ENCODE data around the gene FOXP1. TPM values are rescaled to one million over a fixed set of nuclear protein-coding genes. Genes with fewer than 3 reads are reported as not detected.

FOXP1 gene
- total and polyA plus RNA-seq, 3 experiments from 2014 or later: 142 to 185 (median 147) TPM

- DNase-seq: peak in 1 of 5 donors; percentile 20
- no peaks in the 10 kb centered on the region for H3K9me3 Mint-ChIP-seq
- H3K36me3 Mint-ChIP-seq: peaks cover 0 to 35% (median 4%) of the 10 kb centered on the region in 3 donors
- Histone ChIP-seq H3K27ac (ENCODE audit: low read depth, low read length) (no peak overlapping the region), H3K9me3 (ENCODE audit: low read length) (no peaks in the 10 kb centered on the region), H3K36me3 (ENCODE audit: insufficient read depth, low read length) (no peaks in the 10 kb centered on the region), H3K4me1 (ENCODE audit: insufficient read depth, low read length) (peaks cover 68% of the 10 kb centered on the region), H3K4me3 (ENCODE audit: low read length) (no peak overlapping the region), H3K27me3 (ENCODE audit: insufficient read depth, low read length, poor library complexity, severe bottlenecking) (no peaks in the 10 kb centered on the region)
- POLR2A ChIA-PET: no interaction called here
- CTCF ChIA-PET: interaction anchor here (1.2 to 2.3 kb wide), 4 partner anchors 53 to 577 kb away, joined by 3 to 5 read pairs (median 4); no protein-coding TSS in a partner anchor
- H3K4me1 Mint-ChIP-seq: peaks cover 61 to 82% (median 80%) of the 10 kb centered on the region in 3 donors
- peak overlapping the region in 2 of 7 donors; percentile 32 for H3K4me3 Mint-ChIP-seq
- peak overlapping the region; percentile 47 to 95 (median 65) for H3K27ac Mint-ChIP-seq
- no peaks in the 10 kb centered on the region for H3K27me3 Mint-ChIP-seq
Observed at GRCh38 chr3:71008350-71008935, 575.1 kb downstream of the FOXP1 start.

GRCh38 chr3:71006810-71007785 is 576.4 kb downstream of the FOXP1 start:
- Mint-ChIP-seq H3K27me3 (no peaks in the 10 kb centered on the region), H3K4me3 (no peak overlapping the region), H3K4me1 (peaks cover 54 to 79% (median 77%) of the 10 kb centered on the region in 3 donors), H3K9me3 (no peaks in the 10 kb centered on the region), H3K36me3 (peaks cover 0 to 37% (median 0%) of the 10 kb centered on the region in 3 donors), H3K27ac (peak overlapping the region; percentile 10 to 95 (median 66))
- ChIA-PET CTCF (interaction anchor here (0.8 to 2.0 kb wide), 7 partner anchors 17 to 579 kb away, joined by 3 to 5 read pairs (median 4); no protein-coding TSS in a partner anchor), POLR2A (interaction anchor here (1.5 kb wide), 1 partner anchor 61 kb away, joined by 3 read pairs; no protein-coding TSS in a partner anchor)
- DNase-seq: peak in 2 of 5 donors; percentile 24 to 35
- no peak overlapping the region for H3K27ac ChIP-seq (ENCODE audit: low read depth, low read length)
- no peaks in the 10 kb centered on the region for H3K27me3 ChIP-seq (ENCODE audit: insufficient read depth, low read length, poor library complexity, severe bottlenecking)
- H3K4me3 ChIP-seq (ENCODE audit: low read length): no peak overlapping the region
- peaks cover 55% of the 10 kb centered on the region for H3K4me1 ChIP-seq (ENCODE audit: insufficient read depth, low read length)
- no peaks in the 10 kb centered on the region for H3K36me3 ChIP-seq (ENCODE audit: insufficient read depth, low read length)
- no peaks in the 10 kb centered on the region for H3K9me3 ChIP-seq (ENCODE audit: low read length)

- ChIA-PET CTCF (interaction anchor here (0.9 to 2.0 kb wide), 6 partner anchors 60 to 580 kb away, joined by 3 to 5 read pairs (median 4); no protein-coding TSS in a partner anchor), POLR2A (interaction anchor here (1.5 kb wide), 1 partner anchor 62 kb away, joined by 3 read pairs; no protein-coding TSS in a partner anchor)
- Histone ChIP-seq H3K4me3 (ENCODE audit: low read length) (no peak overlapping the region), H3K27ac (ENCODE audit: low read depth, low read length) (no peak overlapping the region), H3K9me3 (ENCODE audit: low read length) (no peaks in the 10 kb centered on the region), H3K4me1 (ENCODE audit: insufficient read depth, low read length) (peaks cover 43% of the 10 kb centered on the region), H3K36me3 (ENCODE audit: insufficient read depth, low read length) (peaks cover 4% of the 10 kb centered on the region), H3K27me3 (ENCODE audit: insufficient read depth, low read length, poor library complexity, severe bottlenecking) (no peaks in the 10 kb centered on the region)
- Mint-ChIP-seq H3K27ac (peak overlapping the region in 1 of 8 donors; percentile 3), H3K9me3 (no peaks in the 10 kb centered on the region), H3K36me3 (peaks cover 0 to 45% (median 3%) of the 10 kb centered on the region in 3 donors), H3K4me3 (no peak overlapping the region), H3K4me1 (peaks cover 43 to 79% (median 77%) of the 10 kb centered on the region in 3 donors), H3K27me3 (peaks cover 0 to 1% of the 10 kb centered on the region in 2 donors)
- no peak for DNase-seq
Observed at GRCh38 chr3:71005702-71006321, 577.7 kb downstream of the FOXP1 start.

- CTCF ChIA-PET: no interaction called here
- Mint-ChIP-seq H3K9me3 (no peaks in the 10 kb centered on the region), H3K27ac (peak overlapping the region in 1 of 8 donors; percentile 27), H3K27me3 (peaks cover 0 to 1% of the 10 kb centered on the region in 2 donors), H3K4me1 (peaks cover 30 to 68% (median 64%) of the 10 kb centered on the region in 3 donors), H3K4me3 (no peak overlapping the region), H3K36me3 (peaks cover 3 to 62% (median 4%) of the 10 kb centered on the region in 3 donors)
- Histone ChIP-seq H3K4me3 (ENCODE audit: low read length) (no peak overlapping the region), H3K27ac (ENCODE audit: low read depth, low read length) (no peak overlapping the region), H3K4me1 (ENCODE audit: insufficient read depth, low read length) (peaks cover 21% of the 10 kb centered on the region), H3K9me3 (ENCODE audit: low read length) (no peaks in the 10 kb centered on the region), H3K36me3 (ENCODE audit: insufficient read depth, low read length) (peaks cover 7% of the 10 kb centered on the region), H3K27me3 (ENCODE audit: insufficient read depth, low read length, poor library complexity, severe bottlenecking) (no peaks in the 10 kb centered on the region)
- POLR2A ChIA-PET: interaction anchor here (0.6 to 0.7 kb wide), 2 partner anchors 8 to 57 kb away, joined by 3 read pairs; no protein-coding TSS in a partner anchor
- DNase-seq: no peak
Observed at GRCh38 chr3:71003511-71003910, 580.0 kb downstream of the FOXP1 start.

GRCh38 chr3:71002298-71002697 is 581.2 kb downstream of the FOXP1 start:
- H3K4me3 ChIP-seq (ENCODE audit: low read length): no peak overlapping the region
- ChIA-PET CTCF (no interaction called here), POLR2A (no interaction called here)
- H3K27me3 ChIP-seq (ENCODE audit: insufficient read depth, low read length, poor library complexity, severe bottlenecking): no peaks in the 10 kb centered on the region
- Mint-ChIP-seq H3K4me3 (no peak overlapping the region), H3K9me3 (no peaks in the 10 kb centered on the region), H3K4me1 (peaks cover 19 to 64% (median 52%) of the 10 kb centered on the region in 3 donors), H3K27ac (peak overlapping the region in 2 of 8 donors; percentile 23 to 58), H3K36me3 (peaks cover 4 to 65% (median 6%) of the 10 kb centered on the region in 3 donors), H3K27me3 (peaks cover 0 to 1% of the 10 kb centered on the region in 2 donors)
- H3K4me1 ChIP-seq (ENCODE audit: insufficient read depth, low read length): peaks cover 9% of the 10 kb centered on the region
- no peak overlapping the region for H3K27ac ChIP-seq (ENCODE audit: low read depth, low read length)
- H3K36me3 ChIP-seq (ENCODE audit: insufficient read depth, low read length): peaks cover 12% of the 10 kb centered on the region
- no peaks in the 10 kb centered on the region for H3K9me3 ChIP-seq (ENCODE audit: low read length)
- DNase-seq: no peak

- peaks cover 21% of the 10 kb centered on the region for H3K36me3 ChIP-seq (ENCODE audit: insufficient read depth, low read length)
- Mint-ChIP-seq H3K27ac (peak overlapping the region in 1 of 8 donors; percentile 60), H3K27me3 (peaks cover 0 to 1% of the 10 kb centered on the region in 2 donors), H3K36me3 (peaks cover 4 to 71% (median 11%) of the 10 kb centered on the region in 3 donors), H3K9me3 (no peaks in the 10 kb centered on the region), H3K4me1 (peaks cover 16 to 63% (median 49%) of the 10 kb centered on the region in 3 donors), H3K4me3 (no peak overlapping the region)
- H3K27me3 ChIP-seq (ENCODE audit: insufficient read depth, low read length, poor library complexity, severe bottlenecking): no peaks in the 10 kb centered on the region
- no peaks in the 10 kb centered on the region for H3K4me1 ChIP-seq (ENCODE audit: insufficient read depth, low read length)
- no peak overlapping the region for H3K27ac ChIP-seq (ENCODE audit: low read depth, low read length)
- no peaks in the 10 kb centered on the region for H3K9me3 ChIP-seq (ENCODE audit: low read length)
- H3K4me3 ChIP-seq (ENCODE audit: low read length): no peak overlapping the region
- CTCF ChIA-PET: no interaction called here
- no peak for DNase-seq
- POLR2A ChIA-PET: no interaction called here
Observed at GRCh38 chr3:71001303-71001830, 582.2 kb downstream of the FOXP1 start.

GRCh38 chr3:71000483-71000882 is 583.0 kb downstream of the FOXP1 start:
- Histone ChIP-seq H3K36me3 (ENCODE audit: insufficient read depth, low read length) (peaks cover 25% of the 10 kb centered on the region), H3K4me3 (ENCODE audit: low read length) (no peak overlapping the region), H3K27ac (ENCODE audit: low read depth, low read length) (no peak overlapping the region), H3K27me3 (ENCODE audit: insufficient read depth, low read length, poor library complexity, severe bottlenecking) (no peaks in the 10 kb centered on the region), H3K9me3 (ENCODE audit: low read length) (no peaks in the 10 kb centered on the region), H3K4me1 (ENCODE audit: insufficient read depth, low read length) (no peaks in the 10 kb centered on the region)
- no peaks in the 10 kb centered on the region for H3K9me3 Mint-ChIP-seq
- ChIA-PET POLR2A (no interaction called here), CTCF (no interaction called here)
- DNase-seq: no peak
- H3K27me3 Mint-ChIP-seq: peaks cover 0 to 1% of the 10 kb centered on the region in 2 donors
- H3K27ac Mint-ChIP-seq: peak overlapping the region in 3 of 8 donors; percentile 5 to 70 (median 36)
- no peak overlapping the region for H3K4me3 Mint-ChIP-seq
- H3K36me3 Mint-ChIP-seq: peaks cover 4 to 74% (median 11%) of the 10 kb centered on the region in 3 donors
- H3K4me1 Mint-ChIP-seq: peaks cover 16 to 61% (median 46%) of the 10 kb centered on the region in 3 donors

Data from CD8-positive, alpha-beta memory T cell (primary cell).